Colonic mucosa (tissue), 4 donors: ENCODE data around the gene ADAP1. TPM values are rescaled to one million over a fixed set of nuclear protein-coding genes. Genes with fewer than 3 reads are reported as not detected.

Experiments
- DNase-seq: peaks from one replicate; pipeline ENCODE4 v3.0.0-alpha.2; 2020
- H3K27ac ChIP-seq: fragments of 200-600 bp; one replicate; pipeline ENCODE4 v1.8.0; 2021
- H3K27me3 ChIP-seq: fragments of 200-600 bp; one replicate; pipeline ENCODE4 v1.8.0; 2021
- H3K36me3 ChIP-seq: fragments of 200-600 bp; one replicate; pipeline ENCODE4 v1.8.0; 2021
- H3K4me1 ChIP-seq: fragments of 200-600 bp; one replicate; pipeline ENCODE4 v1.8.0; 2021; ENCODE audit warnings: mild to moderate bottlenecking
- H3K4me3 ChIP-seq: fragments of 200-600 bp; one replicate; pipeline ENCODE4 v1.8.0; 2021
- H3K9ac ChIP-seq, 2 donors: one replicate each; pipeline ENCODE4 v1.7.0; 2013; ENCODE audit warnings: control low read depth in 2 of 2, low read depth in 2 of 2, low read length in 2 of 2
- H3K9me3 ChIP-seq: fragments of 200-600 bp; one replicate; pipeline ENCODE4 v1.8.0; 2021
- CTCF ChIP-seq: fragments of 200-600 bp; IDR thresholded peaks from one replicate; pipeline ENCODE4 v1.8.0; 2022; ENCODE audit warnings: antibody characterized with exemption, mild to moderate bottlenecking
- intact Hi-C: fragments of 100-400 bp; cut with DNase I; formaldehyde crosslinking; loops from one replicate; pipeline ENCODE4 v1.14.1; 2022
- total RNA-seq, 2 donors: library from RNA; stranded (reverse); fragmentation: NEBNext Ultra II Directional in 1 of 2; extraction: Animal tissue kit (Norgen Biotek cat#: 25700) in 1 of 2; gene quantifications; one replicate each; pipeline ENCODE4 v1.2.1, GENCODE V29; 2021
- donor health status: healthy.
- donor health status: DM: no; HTN: no; CAD: no.
- donor health status: DM: no; HTN: no; CAD: no.

The ADAP1 gene
- total RNA-seq, 2 donors from 2014 or later = 107 to 201 TPM

- Histone ChIP-seq H3K9ac (no peak overlapping the region), H3K9me3 (no peaks in the 10 kb centered on the region), H3K27me3 (no peaks in the 10 kb centered on the region), H3K4me3 (no peak overlapping the region), H3K27ac (peak overlapping the region; percentile 17), H3K4me1 (no peaks in the 10 kb centered on the region), H3K36me3 (no peaks in the 10 kb centered on the region)
- intact Hi-C loops = no loop called here
- TF ChIP-seq CTCF = no peak
- peak; percentile 72 for DNase-seq
Observed at GRCh38 chr7:997404-998395, 43.2 kb upstream of the ADAP1 start.

GRCh38 chr7:996079-996872, 41.8 kb upstream of the ADAP1 start:
- Histone ChIP-seq H3K9ac (no peak overlapping the region), H3K27me3 (no peaks in the 10 kb centered on the region), H3K4me3 (no peak overlapping the region), H3K36me3 (no peaks in the 10 kb centered on the region), H3K9me3 (no peaks in the 10 kb centered on the region), H3K4me1 (no peaks in the 10 kb centered on the region), H3K27ac (no peak overlapping the region)
- DNase-seq = no peak
- intact Hi-C loops = no loop called here
- TF ChIP-seq CTCF = no peak

- no peaks in the 10 kb centered on the region for H3K36me3 ChIP-seq
- H3K9ac ChIP-seq = no peak overlapping the region
- no peaks in the 10 kb centered on the region for H3K4me1 ChIP-seq
Observed at GRCh38 chr7:995571-995970, 41.1 kb upstream of the ADAP1 start.

GRCh38 chr7:994592-995308, 40.3 kb upstream of the ADAP1 start:
- Histone ChIP-seq H3K9me3 (no peaks in the 10 kb centered on the region), H3K27ac (no peak overlapping the region), H3K36me3 (no peaks in the 10 kb centered on the region), H3K4me1 (no peaks in the 10 kb centered on the region), H3K4me3 (no peak overlapping the region), H3K27me3 (no peaks in the 10 kb centered on the region), H3K9ac (no peak overlapping the region)
- TF ChIP-seq CTCF = no peak
- DNase-seq = no peak
- intact Hi-C loops = loop anchor here (5.0 kb wide), 1 partner anchor 183 kb away; no protein-coding TSS in a partner anchor

More at GRCh38 chr7:995571-995970, 41.1 kb upstream of the ADAP1 start:
- intact Hi-C loops = no loop called here
- no peaks in the 10 kb centered on the region for H3K27me3 ChIP-seq
- no peak overlapping the region for H3K27ac ChIP-seq
- H3K4me3 ChIP-seq = no peak overlapping the region
- no peak for TF ChIP-seq CTCF
- no peak for DNase-seq
- no peaks in the 10 kb centered on the region for H3K9me3 ChIP-seq
